H1 (cell line): ENCODE data around the gene SLC19A3.

Source experiments
- EZH2 ChIP-seq: fragments of 200-600 bp; sonication (generic); IDR thresholded peaks from 2 replicates; pipeline ENCODE4 v1.7.1; 2012; ENCODE audit warnings: low read depth, mild to moderate bottlenecking, moderate library complexity, low read length, inconsistent platforms; ENCODE audit not compliant: severe bottlenecking
- KDM1A ChIP-seq: fragments of 200-600, 300-600 bp; sonication (generic); IDR thresholded peaks from 2 replicates; pipeline ENCODE4 v1.7.1; 2016; ENCODE audit warnings: mild to moderate bottlenecking, low read length, borderline replicate concordance
- TF ChIP-seq, protein P1 (sequence below), 3 experiments: IDR thresholded peaks; 1 replicate in 2 of 3; 2 replicates in 1 of 3; pipeline versions ENCODE4 v1.5.1 to v1.6.1; 2011; ENCODE audit warnings: low read length in 3 of 3, mild to moderate bottlenecking in 3 of 3, inconsistent platforms in 2 of 3, low read depth in 1 of 3, moderate library complexity in 1 of 3; ENCODE audit not compliant: insufficient read depth in 1 of 3; ENCODE audit errors: control extremely low read depth in 1 of 3
- TF ChIP-seq, protein P2 (sequence below): IDR thresholded peaks from 2 replicates; pipeline ENCODE4 v1.6.1; 2011; ENCODE audit warnings: low read length, improper control_type of control experiment

DNA sequence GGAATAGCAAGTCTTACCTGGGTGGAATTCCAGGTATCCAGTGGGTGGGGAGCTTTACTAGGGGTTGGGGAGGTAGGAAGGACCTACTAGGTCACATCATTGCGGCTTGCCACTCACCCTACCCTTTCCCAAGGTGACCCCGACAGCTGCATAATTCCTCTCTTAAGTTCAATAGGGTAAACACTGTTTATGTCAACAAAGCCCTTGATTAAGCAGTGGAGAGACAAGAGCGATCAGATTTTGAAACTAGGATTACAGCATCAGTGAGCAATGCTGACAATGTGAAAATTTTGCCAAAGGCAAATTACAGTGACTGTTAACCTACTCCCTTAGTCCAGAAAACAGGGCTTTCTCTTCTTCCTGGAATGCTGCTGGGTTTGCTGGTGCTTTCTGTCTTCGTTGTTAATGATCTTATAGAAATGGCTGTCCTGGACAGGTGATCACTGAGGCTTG lies 14.5 kb downstream of the SLC19A3 start:
- TF ChIP-seq EZH2 (no peak), KDM1A (no peak)
- TF ChIP-seq, protein P1, sequence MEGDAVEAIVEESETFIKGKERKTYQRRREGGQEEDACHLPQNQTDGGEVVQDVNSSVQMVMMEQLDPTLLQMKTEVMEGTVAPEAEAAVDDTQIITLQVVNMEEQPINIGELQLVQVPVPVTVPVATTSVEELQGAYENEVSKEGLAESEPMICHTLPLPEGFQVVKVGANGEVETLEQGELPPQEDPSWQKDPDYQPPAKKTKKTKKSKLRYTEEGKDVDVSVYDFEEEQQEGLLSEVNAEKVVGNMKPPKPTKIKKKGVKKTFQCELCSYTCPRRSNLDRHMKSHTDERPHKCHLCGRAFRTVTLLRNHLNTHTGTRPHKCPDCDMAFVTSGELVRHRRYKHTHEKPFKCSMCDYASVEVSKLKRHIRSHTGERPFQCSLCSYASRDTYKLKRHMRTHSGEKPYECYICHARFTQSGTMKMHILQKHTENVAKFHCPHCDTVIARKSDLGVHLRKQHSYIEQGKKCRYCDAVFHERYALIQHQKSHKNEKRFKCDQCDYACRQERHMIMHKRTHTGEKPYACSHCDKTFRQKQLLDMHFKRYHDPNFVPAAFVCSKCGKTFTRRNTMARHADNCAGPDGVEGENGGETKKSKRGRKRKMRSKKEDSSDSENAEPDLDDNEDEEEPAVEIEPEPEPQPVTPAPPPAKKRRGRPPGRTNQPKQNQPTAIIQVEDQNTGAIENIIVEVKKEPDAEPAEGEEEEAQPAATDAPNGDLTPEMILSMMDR (IDR thresholded peaks at IDR 0.05; ENCODE audit: control extremely low read depth in 1 of 3, insufficient read depth in 1 of 3, low read depth in 1 of 3, low read length in 3 of 3) = no peak
- TF ChIP-seq, protein P2, sequence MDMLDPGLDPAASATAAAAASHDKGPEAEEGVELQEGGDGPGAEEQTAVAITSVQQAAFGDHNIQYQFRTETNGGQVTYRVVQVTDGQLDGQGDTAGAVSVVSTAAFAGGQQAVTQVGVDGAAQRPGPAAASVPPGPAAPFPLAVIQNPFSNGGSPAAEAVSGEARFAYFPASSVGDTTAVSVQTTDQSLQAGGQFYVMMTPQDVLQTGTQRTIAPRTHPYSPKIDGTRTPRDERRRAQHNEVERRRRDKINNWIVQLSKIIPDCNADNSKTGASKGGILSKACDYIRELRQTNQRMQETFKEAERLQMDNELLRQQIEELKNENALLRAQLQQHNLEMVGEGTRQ = no peak
